SK-N-SH treated with all-trans-retinoic acid at 6 μM for 48 hours (cell line): ENCODE data around the gene CLTB.

Experiments
- ATAC-seq: fragments of 200-7000 bp; cut with Tn5 transposase; 3 replicates; pipeline ENCODE4 v1.9.1; 2020; ENCODE audit warnings: mild to moderate bottlenecking, moderate library complexity
- ARNTL ChIP-seq: fragments of 450-650 bp; formaldehyde crosslinking; IDR thresholded peaks from 2 replicates; pipeline ENCODE4 v1.5.0; 2020; ENCODE audit warnings: low read depth, mild to moderate bottlenecking, moderate library complexity, borderline replicate concordance
- BACH2 ChIP-seq: fragments of 250-450 bp; sonication (Bioruptor Pico); IDR thresholded peaks from 2 replicates; pipeline ENCODE4 v1.9.0; 2021; ENCODE audit warnings: mild to moderate bottlenecking, borderline replicate concordance
- ESRRG ChIP-seq: fragments of 250-450 bp; sonication (Bioruptor Pico); IDR thresholded peaks from 2 replicates; pipeline ENCODE4 v1.6.1; 2021; ENCODE audit warnings: mild to moderate bottlenecking
- GLIS3 ChIP-seq: fragments of 250-450 bp; sonication (Bioruptor Pico); IDR thresholded peaks from 2 replicates; pipeline ENCODE4 v1.5.0; 2020; ENCODE audit warnings: mild to moderate bottlenecking, moderate library complexity
- ISL1 ChIP-seq: fragments of 250-450 bp; sonication (Bioruptor Pico); IDR thresholded peaks from 2 replicates; pipeline ENCODE4 v2.1.2; 2022; ENCODE audit warnings: mild to moderate bottlenecking, moderate library complexity
- OSR1 ChIP-seq: fragments of 250-450 bp; sonication (Bioruptor Pico); IDR thresholded peaks from 2 replicates; pipeline ENCODE4 v1.8.0; 2022; ENCODE audit warnings: moderate library complexity, mild to moderate bottlenecking, inconsistent platforms
- PPARA ChIP-seq: fragments of 250-450 bp; sonication (Bioruptor Pico); IDR thresholded peaks from 2 replicates; pipeline ENCODE4 v1.5.0; 2020; ENCODE audit warnings: mild to moderate bottlenecking, borderline replicate concordance
- RARB ChIP-seq: fragments of 250-450 bp; sonication (Bioruptor Pico); IDR thresholded peaks from 2 replicates; pipeline ENCODE4 v1.8.0; 2021; ENCODE audit warnings: mild to moderate bottlenecking, moderate library complexity
- SNAI2 ChIP-seq: fragments of 250-450 bp; sonication (Bioruptor Pico); IDR thresholded peaks from 2 replicates; pipeline ENCODE4 v1.5.0; 2020; ENCODE audit warnings: mild to moderate bottlenecking, moderate library complexity
- TOX ChIP-seq: fragments of 250-450 bp; sonication (Bioruptor Pico); IDR thresholded peaks from 2 replicates; pipeline ENCODE4 v1.8.0; 2021; ENCODE audit warnings: mild to moderate bottlenecking, moderate library complexity, borderline replicate concordance
- ZC3H10 ChIP-seq: fragments of 250-450 bp; sonication (Bioruptor Pico); IDR thresholded peaks from 2 replicates; pipeline ENCODE4 v1.5.1; 2021; ENCODE audit warnings: mild to moderate bottlenecking, moderate library complexity
- ZFP3 ChIP-seq: fragments of 250-450 bp; sonication (Bioruptor Pico); IDR thresholded peaks from 2 replicates; pipeline ENCODE4 v1.5.0; 2020; ENCODE audit warnings: mild to moderate bottlenecking, moderate library complexity
- ZFP30 ChIP-seq: fragments of 450-650 bp; formaldehyde crosslinking; IDR thresholded peaks from 2 replicates; pipeline ENCODE4 v1.5.0; 2022; ENCODE audit warnings: mild to moderate bottlenecking, moderate library complexity
- ZNF565 ChIP-seq: fragments of 450-650 bp; formaldehyde crosslinking; conservative IDR thresholded peaks from 2 replicates; pipeline ENCODE4 v1.5.0; 2020; ENCODE audit warnings: low read depth, mild to moderate bottlenecking, moderate library complexity
- ZNF70 ChIP-seq: fragments of 450-650 bp; formaldehyde crosslinking; IDR thresholded peaks from 2 replicates; pipeline ENCODE4 v1.5.0; 2020; ENCODE audit warnings: mild to moderate bottlenecking, moderate library complexity
- ZNF8 ChIP-seq: fragments of 450-650 bp; formaldehyde crosslinking; IDR thresholded peaks from 2 replicates; pipeline ENCODE4 v1.5.0; 2020; ENCODE audit warnings: mild to moderate bottlenecking, moderate library complexity
- TF ChIP-seq, protein P1 (sequence below): fragments of 250-450 bp; sonication (Bioruptor Pico); IDR thresholded peaks from 2 replicates; pipeline ENCODE4 v1.8.0; 2020; ENCODE audit warnings: mild to moderate bottlenecking, moderate library complexity, borderline replicate concordance
- TF ChIP-seq, protein P2 (sequence below): fragments of 250-450 bp; sonication (Bioruptor Pico); IDR thresholded peaks from 2 replicates; pipeline ENCODE4 v1.8.0; 2021; ENCODE audit warnings: low read depth, mild to moderate bottlenecking, moderate library complexity, borderline replicate concordance
- TF ChIP-seq, protein P3 (sequence below): fragments of 250-450 bp; sonication (Bioruptor Pico); IDR thresholded peaks from 2 replicates; pipeline ENCODE4 v1.5.1; 2020; ENCODE audit warnings: low read depth, mild to moderate bottlenecking, moderate library complexity
- TF ChIP-seq, protein P4 (sequence below): fragments of 250-450 bp; sonication (Bioruptor Pico); IDR thresholded peaks from 2 replicates; pipeline ENCODE4 v1.5.1; 2021; ENCODE audit warnings: mild to moderate bottlenecking, moderate library complexity
- TF ChIP-seq, protein P5 (sequence below): fragments of 250-450 bp; sonication (Bioruptor Pico); IDR thresholded peaks from 2 replicates; pipeline ENCODE4 v1.5.0; 2020; ENCODE audit warnings: mild to moderate bottlenecking, moderate library complexity

The CLTB gene

DNA sequence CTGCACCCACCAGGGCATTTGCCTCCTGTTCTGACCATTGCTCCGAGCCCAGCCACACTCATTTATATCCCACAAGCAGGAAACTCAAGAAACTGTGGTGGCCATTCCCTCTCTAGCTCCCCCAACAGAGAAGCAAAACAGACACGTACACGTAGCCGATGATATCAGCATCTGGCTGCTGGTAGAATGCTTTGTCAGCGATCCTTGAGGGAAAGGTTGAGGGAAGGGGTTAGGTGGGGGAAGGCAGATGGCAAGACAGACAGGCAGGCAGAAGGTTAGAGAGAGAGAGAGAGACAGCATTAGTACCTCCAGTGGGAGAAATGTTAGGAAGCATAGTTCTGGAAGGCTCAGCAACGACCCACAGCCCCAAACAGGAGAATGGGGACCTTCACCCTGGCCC is 20.0 kb downstream of the CLTB start:
- ATAC-seq: no peak
- TF ChIP-seq PPARA (CRISPR knock-in tag) (no peak), GLIS3 (CRISPR knock-in tag) (no peak), ESRRG (CRISPR knock-in tag) (no peak)
- TF ChIP-seq, protein P1, sequence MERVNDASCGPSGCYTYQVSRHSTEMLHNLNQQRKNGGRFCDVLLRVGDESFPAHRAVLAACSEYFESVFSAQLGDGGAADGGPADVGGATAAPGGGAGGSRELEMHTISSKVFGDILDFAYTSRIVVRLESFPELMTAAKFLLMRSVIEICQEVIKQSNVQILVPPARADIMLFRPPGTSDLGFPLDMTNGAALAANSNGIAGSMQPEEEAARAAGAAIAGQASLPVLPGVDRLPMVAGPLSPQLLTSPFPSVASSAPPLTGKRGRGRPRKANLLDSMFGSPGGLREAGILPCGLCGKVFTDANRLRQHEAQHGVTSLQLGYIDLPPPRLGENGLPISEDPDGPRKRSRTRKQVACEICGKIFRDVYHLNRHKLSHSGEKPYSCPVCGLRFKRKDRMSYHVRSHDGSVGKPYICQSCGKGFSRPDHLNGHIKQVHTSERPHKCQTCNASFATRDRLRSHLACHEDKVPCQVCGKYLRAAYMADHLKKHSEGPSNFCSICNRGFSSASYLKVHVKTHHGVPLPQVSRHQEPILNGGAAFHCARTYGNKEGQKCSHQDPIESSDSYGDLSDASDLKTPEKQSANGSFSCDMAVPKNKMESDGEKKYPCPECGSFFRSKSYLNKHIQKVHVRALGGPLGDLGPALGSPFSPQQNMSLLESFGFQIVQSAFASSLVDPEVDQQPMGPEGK: no peak

DNA sequence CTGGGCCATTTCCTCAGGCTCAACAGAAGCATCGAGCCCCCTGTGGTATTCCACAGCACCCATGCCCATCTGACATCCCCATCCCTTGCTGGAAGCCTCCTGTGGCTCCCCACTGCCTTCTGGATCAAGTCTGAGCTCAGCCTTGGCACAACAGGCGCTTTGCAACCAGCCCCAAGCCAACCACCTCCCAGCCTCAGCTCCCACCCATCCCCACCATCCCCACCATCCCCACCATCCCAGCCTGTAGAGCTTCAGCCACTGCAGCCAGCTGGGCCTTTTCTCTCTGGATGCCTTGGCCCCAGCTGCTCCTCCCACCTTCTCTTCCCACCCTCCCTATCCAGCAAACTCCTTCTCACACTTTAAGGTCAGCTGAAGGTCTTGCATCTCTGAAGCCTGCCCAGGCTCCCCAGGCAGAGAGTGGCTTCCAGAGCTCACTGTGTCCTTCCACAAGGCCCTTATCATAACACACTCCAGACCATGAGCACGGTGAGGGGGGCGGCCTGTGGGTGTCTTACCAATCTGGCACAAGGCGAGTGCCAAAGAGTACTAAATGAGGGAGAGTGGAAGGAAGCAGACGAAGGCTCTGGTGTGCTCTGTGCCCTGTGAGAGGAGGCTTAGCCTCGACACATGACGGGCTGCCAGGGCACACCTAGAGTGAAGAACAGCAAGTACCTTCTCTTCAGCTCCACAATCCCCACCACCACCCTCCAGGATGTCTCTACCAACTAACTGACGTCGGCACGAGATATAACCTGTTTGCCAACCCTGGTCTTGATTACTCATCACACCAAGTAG is 21.3 kb downstream of the CLTB start:
- TF ChIP-seq ZNF565 (no peak), ZNF8 (CRISPR knock-in tag) (no peak), BACH2 (CRISPR knock-in tag) (no peak), ZC3H10 (CRISPR knock-in tag) (no peak), ESRRG (CRISPR knock-in tag) (no peak), ZNF70 (no peak), ZFP3 (no peak), ZFP30 (CRISPR knock-in tag) (no peak), PPARA (CRISPR knock-in tag) (no peak), RARB (no peak), OSR1 (CRISPR knock-in tag) (no peak)
- TF ChIP-seq, protein P2, sequence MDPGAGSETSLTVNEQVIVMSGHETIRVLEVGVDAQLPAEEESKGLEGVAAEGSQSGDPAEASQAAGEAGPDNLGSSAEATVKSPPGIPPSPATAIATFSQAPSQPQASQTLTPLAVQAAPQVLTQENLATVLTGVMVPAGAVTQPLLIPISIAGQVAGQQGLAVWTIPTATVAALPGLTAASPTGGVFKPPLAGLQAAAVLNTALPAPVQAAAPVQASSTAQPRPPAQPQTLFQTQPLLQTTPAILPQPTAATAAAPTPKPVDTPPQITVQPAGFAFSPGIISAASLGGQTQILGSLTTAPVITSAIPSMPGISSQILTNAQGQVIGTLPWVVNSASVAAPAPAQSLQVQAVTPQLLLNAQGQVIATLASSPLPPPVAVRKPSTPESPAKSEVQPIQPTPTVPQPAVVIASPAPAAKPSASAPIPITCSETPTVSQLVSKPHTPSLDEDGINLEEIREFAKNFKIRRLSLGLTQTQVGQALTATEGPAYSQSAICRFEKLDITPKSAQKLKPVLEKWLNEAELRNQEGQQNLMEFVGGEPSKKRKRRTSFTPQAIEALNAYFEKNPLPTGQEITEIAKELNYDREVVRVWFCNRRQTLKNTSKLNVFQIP (CRISPR knock-in tag): no peak
- ATAC-seq: no peak

DNA sequence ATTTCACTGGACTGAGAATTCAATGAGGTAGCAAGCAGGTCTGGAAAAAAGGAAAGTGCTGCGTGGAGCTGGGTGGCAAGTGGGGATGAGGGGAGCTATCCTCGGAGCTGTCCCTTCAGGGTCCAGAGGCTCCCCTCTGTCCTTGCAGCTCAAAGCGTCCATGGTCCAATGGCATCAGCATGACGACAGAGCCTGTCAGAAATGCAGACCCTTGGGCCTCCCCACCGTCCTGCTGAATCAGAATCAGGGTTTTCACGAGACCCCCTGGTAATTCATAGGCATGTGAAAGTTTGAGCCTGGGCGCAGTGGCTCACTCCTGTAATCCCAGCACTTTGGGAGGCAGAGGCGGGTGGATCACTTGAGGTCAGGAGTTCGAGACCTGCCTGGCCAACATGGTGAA is 22.2 kb downstream of the CLTB start:
- ATAC-seq: no peak
- no peak for TF ChIP-seq SNAI2 (CRISPR knock-in tag)
- TF ChIP-seq GLIS3 (CRISPR knock-in tag): no peak
- TF ChIP-seq, protein P3, sequence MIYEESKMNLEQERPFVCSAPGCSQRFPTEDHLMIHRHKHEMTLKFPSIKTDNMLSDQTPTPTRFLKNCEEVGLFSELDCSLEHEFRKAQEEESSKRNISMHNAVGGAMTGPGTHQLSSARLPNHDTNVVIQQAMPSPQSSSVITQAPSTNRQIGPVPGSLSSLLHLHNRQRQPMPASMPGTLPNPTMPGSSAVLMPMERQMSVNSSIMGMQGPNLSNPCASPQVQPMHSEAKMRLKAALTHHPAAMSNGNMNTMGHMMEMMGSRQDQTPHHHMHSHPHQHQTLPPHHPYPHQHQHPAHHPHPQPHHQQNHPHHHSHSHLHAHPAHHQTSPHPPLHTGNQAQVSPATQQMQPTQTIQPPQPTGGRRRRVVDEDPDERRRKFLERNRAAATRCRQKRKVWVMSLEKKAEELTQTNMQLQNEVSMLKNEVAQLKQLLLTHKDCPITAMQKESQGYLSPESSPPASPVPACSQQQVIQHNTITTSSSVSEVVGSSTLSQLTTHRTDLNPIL (CRISPR knock-in tag): no peak
- TF ChIP-seq, protein P1: no peak
- TF ChIP-seq ZNF8 (CRISPR knock-in tag): no peak

DNA sequence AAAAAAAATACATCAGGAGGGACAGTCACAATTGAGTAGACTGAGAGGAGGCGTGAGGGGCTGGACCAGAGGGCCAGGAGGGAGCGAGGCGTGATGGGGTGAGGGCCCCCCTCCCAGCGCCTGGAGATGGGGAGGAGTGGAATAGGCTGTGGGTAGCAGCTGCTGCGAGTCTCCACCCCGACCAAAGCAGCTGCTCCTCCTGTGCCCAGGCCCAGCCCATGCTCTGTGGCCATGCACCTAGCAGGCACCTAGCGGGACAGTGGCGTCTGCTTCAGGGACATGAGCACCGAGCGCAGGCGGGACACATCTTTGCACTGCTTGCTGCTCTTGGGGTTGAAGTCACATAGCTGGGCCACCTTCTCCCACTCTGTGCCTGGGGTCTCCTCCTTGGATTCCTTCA is 23.8 kb downstream of the CLTB start:
- ATAC-seq: no peak
- no peak for TF ChIP-seq SNAI2 (CRISPR knock-in tag)
- TF ChIP-seq ZFP30 (CRISPR knock-in tag): no peak
- TF ChIP-seq ZNF565: no peak
- TF ChIP-seq ESRRG (CRISPR knock-in tag): no peak
- TF ChIP-seq ZFP3: no peak
- TF ChIP-seq ARNTL (CRISPR knock-in tag): no peak
- TF ChIP-seq, protein P4, sequence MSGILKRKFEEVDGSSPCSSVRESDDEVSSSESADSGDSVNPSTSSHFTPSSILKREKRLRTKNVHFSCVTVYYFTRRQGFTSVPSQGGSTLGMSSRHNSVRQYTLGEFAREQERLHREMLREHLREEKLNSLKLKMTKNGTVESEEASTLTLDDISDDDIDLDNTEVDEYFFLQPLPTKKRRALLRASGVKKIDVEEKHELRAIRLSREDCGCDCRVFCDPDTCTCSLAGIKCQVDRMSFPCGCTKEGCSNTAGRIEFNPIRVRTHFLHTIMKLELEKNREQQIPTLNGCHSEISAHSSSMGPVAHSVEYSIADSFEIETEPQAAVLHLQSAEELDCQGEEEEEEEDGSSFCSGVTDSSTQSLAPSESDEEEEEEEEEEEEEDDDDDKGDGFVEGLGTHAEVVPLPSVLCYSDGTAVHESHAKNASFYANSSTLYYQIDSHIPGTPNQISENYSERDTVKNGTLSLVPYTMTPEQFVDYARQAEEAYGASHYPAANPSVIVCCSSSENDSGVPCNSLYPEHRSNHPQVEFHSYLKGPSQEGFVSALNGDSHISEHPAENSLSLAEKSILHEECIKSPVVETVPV (CRISPR knock-in tag): no peak
- no peak for TF ChIP-seq ISL1 (CRISPR knock-in tag)
- TF ChIP-seq GLIS3 (CRISPR knock-in tag): no peak
- TF ChIP-seq RARB: no peak
- TF ChIP-seq TOX: no peak
- TF ChIP-seq ZC3H10 (CRISPR knock-in tag): no peak
- TF ChIP-seq, protein P1: no peak
- no peak for TF ChIP-seq BACH2 (CRISPR knock-in tag)
- TF ChIP-seq, protein P5, sequence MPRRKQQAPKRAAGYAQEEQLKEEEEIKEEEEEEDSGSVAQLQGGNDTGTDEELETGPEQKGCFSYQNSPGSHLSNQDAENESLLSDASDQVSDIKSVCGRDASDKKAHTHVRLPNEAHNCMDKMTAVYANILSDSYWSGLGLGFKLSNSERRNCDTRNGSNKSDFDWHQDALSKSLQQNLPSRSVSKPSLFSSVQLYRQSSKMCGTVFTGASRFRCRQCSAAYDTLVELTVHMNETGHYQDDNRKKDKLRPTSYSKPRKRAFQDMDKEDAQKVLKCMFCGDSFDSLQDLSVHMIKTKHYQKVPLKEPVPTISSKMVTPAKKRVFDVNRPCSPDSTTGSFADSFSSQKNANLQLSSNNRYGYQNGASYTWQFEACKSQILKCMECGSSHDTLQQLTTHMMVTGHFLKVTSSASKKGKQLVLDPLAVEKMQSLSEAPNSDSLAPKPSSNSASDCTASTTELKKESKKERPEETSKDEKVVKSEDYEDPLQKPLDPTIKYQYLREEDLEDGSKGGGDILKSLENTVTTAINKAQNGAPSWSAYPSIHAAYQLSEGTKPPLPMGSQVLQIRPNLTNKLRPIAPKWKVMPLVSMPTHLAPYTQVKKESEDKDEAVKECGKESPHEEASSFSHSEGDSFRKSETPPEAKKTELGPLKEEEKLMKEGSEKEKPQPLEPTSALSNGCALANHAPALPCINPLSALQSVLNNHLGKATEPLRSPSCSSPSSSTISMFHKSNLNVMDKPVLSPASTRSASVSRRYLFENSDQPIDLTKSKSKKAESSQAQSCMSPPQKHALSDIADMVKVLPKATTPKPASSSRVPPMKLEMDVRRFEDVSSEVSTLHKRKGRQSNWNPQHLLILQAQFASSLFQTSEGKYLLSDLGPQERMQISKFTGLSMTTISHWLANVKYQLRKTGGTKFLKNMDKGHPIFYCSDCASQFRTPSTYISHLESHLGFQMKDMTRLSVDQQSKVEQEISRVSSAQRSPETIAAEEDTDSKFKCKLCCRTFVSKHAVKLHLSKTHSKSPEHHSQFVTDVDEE (CRISPR knock-in tag): no peak
- no peak for TF ChIP-seq ZNF8 (CRISPR knock-in tag)
